ENCODE data around the gene TMED6.

DNA sequence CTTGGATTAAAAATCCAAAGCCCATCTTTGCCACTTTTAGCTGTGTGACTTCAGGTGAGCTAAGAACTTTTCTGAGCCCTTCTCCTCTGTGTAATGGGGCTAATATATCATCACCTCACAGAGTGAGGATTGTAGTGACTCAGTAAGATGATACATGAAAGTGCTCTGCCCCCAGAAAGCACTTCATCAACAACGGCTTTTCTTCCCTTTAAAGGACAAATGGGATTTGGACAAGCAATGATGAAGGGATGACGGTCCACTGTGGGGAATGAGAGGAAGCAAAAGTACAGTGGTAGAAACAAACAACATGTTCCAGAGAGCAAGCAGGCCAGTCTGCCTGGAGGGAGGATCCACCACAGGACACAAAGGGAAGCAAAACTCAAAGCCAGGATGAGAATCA lies 14.3 kb upstream of the TMED6 start:
- TF ChIP-seq, protein P1, sequence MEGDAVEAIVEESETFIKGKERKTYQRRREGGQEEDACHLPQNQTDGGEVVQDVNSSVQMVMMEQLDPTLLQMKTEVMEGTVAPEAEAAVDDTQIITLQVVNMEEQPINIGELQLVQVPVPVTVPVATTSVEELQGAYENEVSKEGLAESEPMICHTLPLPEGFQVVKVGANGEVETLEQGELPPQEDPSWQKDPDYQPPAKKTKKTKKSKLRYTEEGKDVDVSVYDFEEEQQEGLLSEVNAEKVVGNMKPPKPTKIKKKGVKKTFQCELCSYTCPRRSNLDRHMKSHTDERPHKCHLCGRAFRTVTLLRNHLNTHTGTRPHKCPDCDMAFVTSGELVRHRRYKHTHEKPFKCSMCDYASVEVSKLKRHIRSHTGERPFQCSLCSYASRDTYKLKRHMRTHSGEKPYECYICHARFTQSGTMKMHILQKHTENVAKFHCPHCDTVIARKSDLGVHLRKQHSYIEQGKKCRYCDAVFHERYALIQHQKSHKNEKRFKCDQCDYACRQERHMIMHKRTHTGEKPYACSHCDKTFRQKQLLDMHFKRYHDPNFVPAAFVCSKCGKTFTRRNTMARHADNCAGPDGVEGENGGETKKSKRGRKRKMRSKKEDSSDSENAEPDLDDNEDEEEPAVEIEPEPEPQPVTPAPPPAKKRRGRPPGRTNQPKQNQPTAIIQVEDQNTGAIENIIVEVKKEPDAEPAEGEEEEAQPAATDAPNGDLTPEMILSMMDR (IDR thresholded peaks at IDR 0.05) = no peak
- TF ChIP-seq POLR2A (IDR thresholded peaks at IDR 0.05; ENCODE audit: low read depth) = no peak
